Measurements from ENCODE around the gene SCAMP2. TPM values are rescaled to one million over a fixed set of nuclear protein-coding genes. Genes with fewer than 3 reads are reported as not detected.
A peak's percentile ranks its signal among the peaks of the same experiment; 100 is the strongest.

SCAMP2 gene
- total RNA-seq, 5 donors from 2014 or later (not counting 1 experiment from before 2014, with no cell fraction given): 76.8 to 141 (median 134) TPM

DNA sequence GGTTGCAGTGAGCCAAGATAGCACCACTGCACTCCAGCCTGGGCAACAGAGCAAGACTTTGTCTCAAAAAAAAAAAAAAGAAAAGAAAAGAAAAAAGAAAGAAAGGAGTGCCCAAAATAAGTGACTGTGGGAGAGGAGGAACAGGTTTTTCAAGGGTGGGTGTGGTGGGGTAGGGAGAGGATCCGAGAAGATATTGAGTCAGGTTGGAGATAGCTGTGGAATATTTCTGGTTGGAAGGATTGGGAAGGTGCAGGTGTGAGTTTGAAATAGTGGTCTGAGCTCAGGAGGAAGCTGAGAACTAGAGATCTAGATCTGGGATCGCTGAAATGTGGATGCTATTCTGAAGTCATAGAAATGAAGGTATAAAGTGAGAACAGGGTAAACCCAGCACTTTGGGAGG, 7.8 kb downstream of the SCAMP2 start:
- WGBS (ENCODE audit: insufficient coverage): 88% methylated on average over 2 of the region's 2 CpGs
- ATAC-seq (replicated peaks in 1 of 4) (no peak), DNase-seq (no peak)
- Mint-ChIP-seq H3K27me3 (no peaks in the 10 kb centered on the region), H3K4me3 (peak overlapping the region in 1 of 3 donors; percentile 67), H3K9me3 (no peaks in the 10 kb centered on the region), H3K27ac (peak overlapping the region; percentile 70 to 89), H3K36me3 (peaks cover 16% of the 10 kb centered on the region), H3K4me1 (peaks cover 70 to 77% (median 73%) of the 10 kb centered on the region in 3 donors)
- Histone ChIP-seq H3K4me3 (ENCODE audit: control insufficient read depth in 1 of 2, extremely low read depth in 1 of 2, low read length in 1 of 2) (no peak overlapping the region), H3K27me3 (replicated peaks in 1 of 2; ENCODE audit: control insufficient read depth in 2 of 2, extremely low read depth in 1 of 2, insufficient read depth in 2 of 2, low read length in 1 of 2) (no peaks in the 10 kb centered on the region), H3K9me3 (no peaks in the 10 kb centered on the region), H3K36me3 (ENCODE audit: control insufficient read depth in 2 of 2, extremely low read depth in 1 of 2, insufficient read depth in 1 of 2, low read length in 1 of 2) (peaks cover 0 to 8% of the 10 kb centered on the region in 2 donors), H3K27ac (ENCODE audit: low read length) (no peak overlapping the region), H3K4me1 (ENCODE audit: control insufficient read depth in 1 of 2, extremely low read depth in 1 of 2, insufficient read depth in 2 of 2, low read length in 2 of 2) (peaks cover 37 to 73% of the 10 kb centered on the region in 2 experiments)
- ChIA-PET POLR2A (interaction anchor here in 1 of 2 donors (1.0 kb wide), 1 partner anchor 18 kb away, joined by 3 read pairs; no protein-coding TSS in a partner anchor), CTCF (interaction anchor here (0.6 to 1.2 kb wide), 4 partner anchors 9 to 100 kb away, joined by 4 to 10 read pairs (median 4); no protein-coding TSS in a partner anchor)

DNA sequence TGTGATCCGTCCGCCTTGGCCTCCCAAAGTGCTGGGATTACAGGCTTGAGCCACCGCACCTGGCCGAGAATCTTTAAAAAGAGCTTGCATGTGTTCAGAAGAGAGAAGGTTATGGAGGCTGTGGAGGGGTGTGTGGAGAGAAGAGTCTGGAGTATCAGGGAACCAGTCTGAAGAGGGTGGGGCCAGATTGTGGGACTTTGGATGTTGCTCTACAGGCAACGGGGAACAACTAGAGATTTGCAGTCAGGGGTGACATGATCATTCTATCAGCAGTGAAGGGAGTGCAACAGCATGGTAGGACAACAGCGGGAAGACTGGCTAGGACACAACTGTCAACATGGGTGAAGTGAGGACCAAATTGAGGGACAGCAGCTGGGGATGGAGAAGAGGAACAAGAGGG, 8.9 kb downstream of the SCAMP2 start:
- Mint-ChIP-seq H3K9me3 (no peaks in the 10 kb centered on the region), H3K36me3 (peaks cover 13% of the 10 kb centered on the region), H3K27me3 (no peaks in the 10 kb centered on the region), H3K4me1 (peaks cover 66 to 72% (median 67%) of the 10 kb centered on the region in 3 donors), H3K27ac (peak overlapping the region; percentile 70 to 73), H3K4me3 (peak overlapping the region in 1 of 3 donors; percentile 67)
- no peak for DNase-seq
- H3K9me3 ChIP-seq: no peaks in the 10 kb centered on the region
- no peak for ATAC-seq (replicated peaks in 1 of 4)
- H3K27me3 ChIP-seq (replicated peaks in 1 of 2; ENCODE audit: control insufficient read depth in 2 of 2, extremely low read depth in 1 of 2, insufficient read depth in 2 of 2, low read length in 1 of 2): no peaks in the 10 kb centered on the region
- H3K4me3 ChIP-seq (ENCODE audit: control insufficient read depth in 1 of 2, extremely low read depth in 1 of 2, low read length in 1 of 2): no peak overlapping the region
- peaks cover 0 to 11% of the 10 kb centered on the region in 2 donors for H3K36me3 ChIP-seq (ENCODE audit: control insufficient read depth in 2 of 2, extremely low read depth in 1 of 2, insufficient read depth in 1 of 2, low read length in 1 of 2)
- POLR2A ChIA-PET: interaction anchor here in 1 of 2 donors (0.5 to 0.6 kb wide), 2 partner anchors 13 to 18 kb away, joined by 3 to 5 read pairs; no protein-coding TSS in a partner anchor
- CTCF ChIA-PET: interaction anchor here (1.0 to 1.2 kb wide), 2 partner anchors 7 to 76 kb away, joined by 3 to 10 read pairs; no protein-coding TSS in a partner anchor
- WGBS (ENCODE audit: insufficient coverage): 79% methylated on average over 6 of the region's 6 CpGs
- H3K4me1 ChIP-seq (ENCODE audit: control insufficient read depth in 1 of 2, extremely low read depth in 1 of 2, insufficient read depth in 2 of 2, low read length in 2 of 2): peaks cover 33 to 73% of the 10 kb centered on the region in 2 experiments
- no peak overlapping the region for H3K27ac ChIP-seq (ENCODE audit: low read length)

DNA sequence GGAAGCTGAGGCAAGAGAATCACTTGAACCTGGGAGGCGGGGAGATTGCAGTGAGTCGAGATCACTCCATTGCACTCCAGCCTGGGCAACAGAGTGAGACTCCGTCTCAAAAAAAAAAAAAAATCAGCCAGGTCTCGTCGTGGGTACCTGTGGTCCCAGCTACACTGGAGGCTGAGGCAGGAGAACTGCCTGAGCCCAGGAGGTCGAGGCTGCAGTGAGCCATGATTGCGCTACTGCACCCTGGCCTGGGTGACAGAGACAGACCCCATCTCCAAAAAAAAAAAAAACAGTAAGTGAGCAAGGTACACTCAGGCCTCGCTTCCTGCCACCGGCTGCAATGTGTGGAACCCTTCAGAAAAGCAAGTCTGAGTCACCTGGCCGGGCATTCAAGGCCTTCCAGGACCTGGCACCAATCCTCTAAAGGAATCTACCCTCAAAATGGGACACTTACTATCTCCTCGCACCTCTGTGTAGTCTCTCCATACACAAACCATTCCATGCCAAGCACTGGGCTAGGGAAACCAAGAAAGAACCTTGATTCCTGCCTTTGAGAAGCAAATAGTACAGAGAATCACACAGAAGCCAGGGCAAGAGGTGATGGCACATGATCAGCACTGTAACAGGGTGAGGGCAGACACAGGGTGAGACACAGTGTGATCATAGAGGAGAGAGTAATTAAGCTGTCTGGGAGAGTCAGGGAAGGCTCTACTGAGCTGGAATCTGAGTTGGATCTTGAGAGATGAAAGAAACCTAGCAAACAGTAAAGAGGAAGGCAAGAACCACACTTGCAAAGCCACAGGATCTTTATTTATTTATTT, 9.7 kb downstream of the SCAMP2 start:
- ChIA-PET CTCF (interaction anchor here in 1 of 2 donors (0.7 to 1.0 kb wide), 2 partner anchors 76 to 163 kb away, joined by 3 read pairs; no protein-coding TSS in a partner anchor), POLR2A (interaction anchor here (0.7 kb wide), 2 partner anchors 7 to 25 kb away, joined by 4 read pairs; no protein-coding TSS in a partner anchor)
- DNase-seq (no peak), ATAC-seq (replicated peaks in 1 of 4) (peak; percentile 40 to 69 (median 50))
- Mint-ChIP-seq H3K27ac (peak overlapping the region; percentile 77 to 90), H3K4me3 (peak overlapping the region in 1 of 3 donors; percentile 67), H3K36me3 (peaks cover 17% of the 10 kb centered on the region), H3K27me3 (no peaks in the 10 kb centered on the region), H3K4me1 (peaks cover 66 to 70% (median 67%) of the 10 kb centered on the region in 3 donors), H3K9me3 (no peaks in the 10 kb centered on the region)
- no peaks in the 10 kb centered on the region for H3K9me3 ChIP-seq
- H3K36me3 ChIP-seq (ENCODE audit: control insufficient read depth in 2 of 2, extremely low read depth in 1 of 2, insufficient read depth in 1 of 2, low read length in 1 of 2): peaks cover 0 to 13% of the 10 kb centered on the region in 2 donors
- H3K27ac ChIP-seq (ENCODE audit: low read length): peak overlapping the region; percentile 17
- no peak overlapping the region for H3K4me3 ChIP-seq (ENCODE audit: control insufficient read depth in 1 of 2, extremely low read depth in 1 of 2, low read length in 1 of 2)
- H3K4me1 ChIP-seq (ENCODE audit: control insufficient read depth in 1 of 2, extremely low read depth in 1 of 2, insufficient read depth in 2 of 2, low read length in 2 of 2): peaks cover 33 to 73% of the 10 kb centered on the region in 2 experiments
- H3K27me3 ChIP-seq (replicated peaks in 1 of 2; ENCODE audit: control insufficient read depth in 2 of 2, extremely low read depth in 1 of 2, insufficient read depth in 2 of 2, low read length in 1 of 2): no peaks in the 10 kb centered on the region
- WGBS (ENCODE audit: insufficient coverage): 52% methylated on average over 8 of the region's 11 CpGs

DNA sequence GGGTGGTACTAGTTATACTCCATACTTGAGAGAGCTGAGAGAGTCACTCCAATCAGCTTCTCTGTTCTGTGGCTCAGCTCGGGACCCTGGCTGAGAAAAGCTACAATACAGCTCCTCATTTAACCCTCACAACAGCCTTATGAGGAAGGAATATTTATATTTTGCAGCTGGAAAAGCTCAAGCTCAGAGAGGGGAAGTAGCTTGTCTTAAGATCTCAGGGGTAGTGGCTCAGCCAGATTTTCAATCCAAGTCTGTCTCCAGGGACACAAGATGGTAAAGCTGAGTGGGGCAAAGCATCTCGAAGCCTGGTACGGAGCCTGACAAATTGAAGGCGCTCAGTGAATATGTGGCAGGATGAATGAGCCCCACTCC, 14.8 kb downstream of the SCAMP2 start:
- H3K27me3 ChIP-seq (replicated peaks in 1 of 2; ENCODE audit: control insufficient read depth in 2 of 2, extremely low read depth in 1 of 2, insufficient read depth in 2 of 2, low read length in 1 of 2): no peaks in the 10 kb centered on the region

DNA sequence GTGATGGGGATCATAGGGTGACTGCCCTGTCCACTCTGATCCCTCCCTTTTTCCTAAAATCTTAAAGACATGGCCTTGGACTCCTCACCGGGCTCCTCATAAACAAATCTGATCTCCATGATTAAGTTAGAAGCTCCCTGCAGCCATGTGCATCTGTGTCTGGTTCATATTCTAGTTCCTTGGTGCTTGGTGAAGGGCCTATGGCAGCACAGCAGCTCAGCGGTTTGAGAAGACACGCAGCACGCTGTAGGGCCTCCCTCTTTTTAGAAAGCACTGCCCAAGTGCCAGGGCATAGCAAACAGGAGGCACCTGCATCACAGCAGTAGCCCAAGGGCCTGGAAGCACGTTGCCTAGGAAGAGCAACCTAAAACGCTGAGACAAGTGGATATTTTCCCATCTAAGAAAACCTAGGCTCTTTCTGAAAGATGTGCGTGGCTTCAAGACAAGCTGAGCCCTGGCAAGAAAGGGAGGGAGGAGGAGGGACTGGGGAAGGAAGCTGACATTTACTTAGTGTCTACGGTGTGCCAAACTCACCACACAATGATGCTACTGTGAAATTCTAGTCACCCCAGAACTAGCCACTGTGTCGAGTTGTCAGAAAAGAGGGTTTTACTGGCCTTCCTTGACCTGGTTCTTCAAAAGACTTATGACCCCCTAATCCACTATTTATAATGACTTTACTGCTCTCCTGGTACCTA, 15.3 kb downstream of the SCAMP2 start:
- peak overlapping the region; percentile 81 to 83 for H3K27ac Mint-ChIP-seq
- H3K4me3 ChIP-seq (ENCODE audit: control insufficient read depth in 1 of 2, extremely low read depth in 1 of 2, low read length in 1 of 2): no peak overlapping the region
- peaks cover 17 to 39% of the 10 kb centered on the region in 2 donors for H3K36me3 ChIP-seq (ENCODE audit: control insufficient read depth in 2 of 2, extremely low read depth in 1 of 2, insufficient read depth in 1 of 2, low read length in 1 of 2)
- no peaks in the 10 kb centered on the region for H3K27me3 Mint-ChIP-seq
- WGBS (ENCODE audit: insufficient coverage): 89% methylated on average over 3 of the region's 9 CpGs
- H3K4me1 ChIP-seq (ENCODE audit: control insufficient read depth in 1 of 2, extremely low read depth in 1 of 2, insufficient read depth in 2 of 2, low read length in 2 of 2): peaks cover 9 to 45% of the 10 kb centered on the region in 2 experiments
- DNase-seq: peak in 1 of 35 experiments; percentile 27
- ATAC-seq (replicated peaks in 1 of 4): peak; percentile 23 to 59 (median 36)
- H3K4me1 Mint-ChIP-seq: peaks cover 43% of the 10 kb centered on the region in 3 donors
- H3K36me3 Mint-ChIP-seq: peaks cover 14% of the 10 kb centered on the region
- H3K27ac ChIP-seq (ENCODE audit: low read length): peak overlapping the region; percentile 13
- POLR2A ChIA-PET: interaction anchor here in 1 of 2 donors (0.6 to 0.9 kb wide), 2 partner anchors 16 to 36 kb away, joined by 3 read pairs; no protein-coding TSS in a partner anchor
- H3K9me3 ChIP-seq: no peaks in the 10 kb centered on the region
- no peaks in the 10 kb centered on the region for H3K9me3 Mint-ChIP-seq
- CTCF ChIA-PET: interaction anchor here (0.6 to 1.8 kb wide), 8 partner anchors 9 to 479 kb away, joined by 3 to 11 read pairs (median 4); partner anchors contain the start of gene COX5A (in 1 of the 2)
- no peaks in the 10 kb centered on the region for H3K27me3 ChIP-seq (replicated peaks in 1 of 2; ENCODE audit: control insufficient read depth in 2 of 2, extremely low read depth in 1 of 2, insufficient read depth in 2 of 2, low read length in 1 of 2)
- H3K4me3 Mint-ChIP-seq: peak overlapping the region in 1 of 3 donors; percentile 27

More for the DNA sequence above, 14.8 kb downstream of the SCAMP2 start:
- Mint-ChIP-seq H3K4me3 (peak overlapping the region in 1 of 3 donors; percentile 13), H3K4me1 (peaks cover 45 to 47% (median 45%) of the 10 kb centered on the region in 3 donors), H3K36me3 (peaks cover 10% of the 10 kb centered on the region), H3K27ac (peak overlapping the region; percentile 81 to 83), H3K9me3 (no peaks in the 10 kb centered on the region), H3K27me3 (no peaks in the 10 kb centered on the region)
- ATAC-seq (replicated peaks in 1 of 4) (no peak), DNase-seq (no peak)
- peak overlapping the region; percentile 13 for H3K27ac ChIP-seq (ENCODE audit: low read length)
- no peaks in the 10 kb centered on the region for H3K9me3 ChIP-seq
- WGBS (ENCODE audit: insufficient coverage): no CpG with 5 or more reads among the region's 4 CpGs
- no peak overlapping the region for H3K4me3 ChIP-seq (ENCODE audit: control insufficient read depth in 1 of 2, extremely low read depth in 1 of 2, low read length in 1 of 2)
- peaks cover 15 to 34% of the 10 kb centered on the region in 2 donors for H3K36me3 ChIP-seq (ENCODE audit: control insufficient read depth in 2 of 2, extremely low read depth in 1 of 2, insufficient read depth in 1 of 2, low read length in 1 of 2)
- peaks cover 10 to 50% of the 10 kb centered on the region in 2 experiments for H3K4me1 ChIP-seq (ENCODE audit: control insufficient read depth in 1 of 2, extremely low read depth in 1 of 2, insufficient read depth in 2 of 2, low read length in 2 of 2)
- POLR2A ChIA-PET: interaction anchor here in 1 of 2 donors (0.6 kb wide), 1 partner anchor 16 kb away, joined by 3 read pairs; no protein-coding TSS in a partner anchor
- CTCF ChIA-PET: interaction anchor here (0.6 to 1.8 kb wide), 7 partner anchors 8 to 89 kb away, joined by 3 to 11 read pairs (median 5); partner anchors contain the start of gene COX5A (in 1 of the 2)
